Islet precursor cell (in vitro differentiated cells): Measurements from ENCODE around the gene RHD.
"Not testable (repeated sequence)": the region's sequence is repeated elsewhere in the genome, so short reads cannot be mapped to it uniquely, and the experiment has no call there.

Experiments used
- DNase-seq: peaks from one replicate; pipeline ENCODE4 v3.0.0-alpha.2; 2018

Gene RHD

GRCh38 chr1:25360596-25361581 lies 88.6 kb downstream of the RHD start:
- DNase-seq = peak; percentile 71

GRCh38 chr1:25361901-25362300 lies 89.6 kb downstream of the RHD start:
- DNase-seq = no peak

- not testable (repeated sequence) for DNase-seq
These were observed 90.6 kb downstream of the RHD start for GRCh38 chr1:25362634-25363559.

- peak; percentile 58 for DNase-seq
These were observed 96.9 kb downstream of the RHD start for GRCh38 chr1:25369241-25369640.

GRCh38 chr1:25369691-25370271 lies 97.5 kb downstream of the RHD start:
- not testable (repeated sequence) for DNase-seq

GRCh38 chr1:25371757-25372156 lies 99.4 kb downstream of the RHD start:
- not testable (repeated sequence) for DNase-seq

GRCh38 chr1:25378367-25378766 lies 106.1 kb downstream of the RHD start:
- DNase-seq = not testable (repeated sequence)
